ENCODE data around the gene RPS21. TPM values are rescaled to one million over a fixed set of nuclear protein-coding genes. Genes with fewer than 3 reads are reported as not detected.

RPS21 gene
- total and polyA plus RNA-seq, 2 of the 13 experiments (the other 11 are each of a cell fraction or from before 2014, with no cell fraction given) = 2,647 to 11,063 TPM

- no peak for TF ChIP-seq ZBTB10 (CRISPR knock-in tag; IDR thresholded peaks at IDR 0.05; ENCODE audit: borderline replicate concordance)
- TF ChIP-seq TEAD3 (CRISPR knock-in tag; optimal IDR thresholded peaks at IDR 0.05; ENCODE audit: borderline replicate concordance) = no peak
- TF ChIP-seq FOXP1 (IDR thresholded peaks at IDR 0.05) = no peak
- TF ChIP-seq FOXP1 (CRISPR knock-in tag; IDR thresholded peaks at IDR 0.05) = no peak
- TF ChIP-seq SUZ12 (IDR thresholded peaks at IDR 0.05; ENCODE audit: low read depth, low read length) = no peak
- no peak for TF ChIP-seq ZBTB49 (CRISPR knock-in tag; IDR thresholded peaks at IDR 0.05; ENCODE audit: borderline replicate concordance)
- peak; percentile 6; the same call in 1 of the 2 replicates for TF ChIP-seq POLR2AphosphoS5 (IDR thresholded peaks at IDR 0.05; ENCODE audit: low read depth, low read length)
- no peak for TF ChIP-seq PAX8 (CRISPR knock-in tag; IDR thresholded peaks at IDR 0.05; ENCODE audit: borderline replicate concordance)
- peak; percentile 37; the same call in 1 of the 2 replicates for TF ChIP-seq ZC3H13 (CRISPR knock-in tag; IDR thresholded peaks at IDR 0.05)
- TF ChIP-seq SRF (IDR thresholded peaks at IDR 0.05; ENCODE audit: low read depth, low read length) = no peak
- peak; percentile 97 for TF ChIP-seq CREB1 (IDR thresholded peaks at IDR 0.05)
- TF ChIP-seq CREB1 (CRISPR knock-in tag; IDR thresholded peaks at IDR 0.05) = no peak
- TF ChIP-seq ZBTB46 (CRISPR knock-in tag; IDR thresholded peaks at IDR 0.05; ENCODE audit: borderline replicate concordance) = no peak
- TF ChIP-seq HMG20B (CRISPR knock-in tag; conservative IDR thresholded peaks at IDR 0.05) = no peak
- no peak for TF ChIP-seq ZNF33A (CRISPR knock-in tag; IDR thresholded peaks at IDR 0.05; ENCODE audit: borderline replicate concordance)
- TF ChIP-seq ZBTB42 (CRISPR knock-in tag; IDR thresholded peaks at IDR 0.05) = no peak
- no peak for TF ChIP-seq TBX3 (IDR thresholded peaks at IDR 0.05; ENCODE audit: borderline replicate concordance)
- no peak for TF ChIP-seq EEA1 (CRISPR knock-in tag; IDR thresholded peaks at IDR 0.05; ENCODE audit: borderline replicate concordance)
- no peak for TF ChIP-seq HDAC6 (IDR thresholded peaks at IDR 0.05; ENCODE audit: low read depth, low read length)
- no peak for TF ChIP-seq KLF15 (CRISPR knock-in tag; IDR thresholded peaks at IDR 0.05; ENCODE audit: borderline replicate concordance)
- TF ChIP-seq IRF1 (CRISPR knock-in tag; IDR thresholded peaks at IDR 0.05; ENCODE audit: low read depth) = no peak
- no peak for TF ChIP-seq RCOR2 (CRISPR knock-in tag; IDR thresholded peaks at IDR 0.05)
- no peak for TF ChIP-seq SAP130 (CRISPR knock-in tag; IDR thresholded peaks at IDR 0.05; ENCODE audit: low read depth)
- no peak for TF ChIP-seq MTA1 (CRISPR knock-in tag; IDR thresholded peaks at IDR 0.05; ENCODE audit: borderline replicate concordance)
- no peak for TF ChIP-seq ZNF749 (CRISPR knock-in tag; IDR thresholded peaks at IDR 0.05; ENCODE audit: borderline replicate concordance)
- no peak for TF ChIP-seq ZNF598 (CRISPR knock-in tag; IDR thresholded peaks at IDR 0.05; ENCODE audit: borderline replicate concordance)
Measured at GRCh38 chr20:62381842-62382241, 5.1 kb upstream of the RPS21 start (continued).

Measured in HepG2 (cell line).